Medulla oblongata (tissue), 1 donor: ENCODE measurements around the gene MSI2.

ENCODE experiments used
- DNase-seq: peaks from one replicate; pipeline ENCODE4 v3.0.0-alpha.2; 2015; ENCODE audit errors: extremely low spot score

The MSI2 gene

GRCh38 chr17:57539529-57540301 is 283.4 kb downstream of the MSI2 start:
- DNase-seq, result peak; percentile 57

GRCh38 chr17:57540596-57540995 is 284.3 kb downstream of the MSI2 start:
- DNase-seq, result no peak

DNA sequence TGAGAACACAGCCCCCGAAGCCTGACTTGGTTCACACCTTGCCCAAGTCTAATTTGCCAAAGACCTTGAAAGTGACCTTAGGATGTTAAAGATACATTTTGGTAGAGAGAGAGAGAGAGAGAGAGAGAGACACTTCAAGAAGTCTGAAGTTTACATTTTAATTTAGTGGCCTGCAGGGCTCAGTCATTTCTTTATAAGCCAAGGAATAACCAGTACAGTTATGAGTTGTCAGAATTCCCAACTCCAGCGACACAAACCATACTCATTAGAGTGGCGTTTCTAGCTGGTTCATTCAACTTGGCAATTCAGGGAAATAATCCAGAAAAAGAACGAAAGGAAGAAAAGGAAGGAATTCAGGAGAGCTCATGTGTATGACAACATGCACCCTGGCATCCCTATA is 284.7 kb downstream of the MSI2 start:
- DNase-seq, result no peak

GRCh38 chr17:57541472-57542394 is 285.4 kb downstream of the MSI2 start:
- no peak for DNase-seq

- peak; percentile 69 for DNase-seq
These were observed 286.2 kb downstream of the MSI2 start for GRCh38 chr17:57542510-57542909.

GRCh38 chr17:57543230-57543629 is 286.9 kb downstream of the MSI2 start:
- no peak for DNase-seq

DNA sequence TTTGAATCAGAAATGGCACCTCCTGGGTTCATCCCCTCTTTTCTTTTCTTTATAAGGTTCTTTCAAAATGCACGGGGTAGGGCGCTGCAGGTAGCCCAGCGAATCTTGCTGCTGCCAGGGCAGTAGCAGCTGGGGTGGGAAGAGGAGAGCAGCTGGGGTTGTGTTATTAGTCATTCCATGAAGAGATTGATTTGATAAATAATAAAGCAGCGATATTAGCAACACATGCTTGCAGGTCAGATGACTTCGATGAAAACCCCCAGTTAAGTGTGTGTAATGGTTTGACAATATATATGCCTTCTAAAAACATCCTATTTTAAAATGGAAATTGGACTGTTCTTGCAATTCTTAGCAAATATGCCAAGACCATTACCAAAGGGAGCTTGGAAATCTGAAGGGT is 288.1 kb downstream of the MSI2 start:
- no peak for DNase-seq

DNA sequence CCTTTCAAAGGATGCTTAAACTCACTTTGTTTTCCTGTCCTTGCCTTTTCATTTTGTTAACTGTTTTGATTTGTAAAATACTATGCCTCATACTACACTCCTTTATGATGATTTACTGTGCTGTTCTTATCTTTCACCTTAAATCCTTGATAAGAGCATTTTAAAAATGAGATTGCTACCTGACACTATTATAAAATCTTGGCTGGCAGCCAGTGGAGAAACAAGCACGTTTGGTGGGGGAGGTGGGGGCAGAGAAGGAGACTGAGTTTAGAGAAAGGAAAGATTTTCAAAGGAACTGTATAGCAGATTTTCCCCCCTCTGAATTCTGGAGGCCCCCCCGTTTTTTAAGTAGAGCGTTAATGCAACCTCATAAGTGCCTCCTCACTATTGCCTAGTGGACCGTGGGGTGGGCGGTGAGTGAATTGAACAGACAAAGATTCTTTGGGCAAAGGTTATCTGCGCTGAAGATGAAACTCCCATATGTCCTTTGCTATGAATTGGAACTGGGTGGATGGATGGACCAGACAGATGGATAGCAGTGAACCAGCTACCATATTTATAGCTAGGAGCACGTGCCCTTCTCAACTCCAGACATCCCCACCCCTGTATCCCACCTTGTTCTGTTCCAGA is 288.6 kb downstream of the MSI2 start:
- DNase-seq, result no peak

GRCh38 chr17:57545731-57546342 is 289.5 kb downstream of the MSI2 start:
- DNase-seq, result no peak

- no peak for DNase-seq
These were observed 292.4 kb downstream of the MSI2 start for GRCh38 chr17:57548421-57549410.

DNA sequence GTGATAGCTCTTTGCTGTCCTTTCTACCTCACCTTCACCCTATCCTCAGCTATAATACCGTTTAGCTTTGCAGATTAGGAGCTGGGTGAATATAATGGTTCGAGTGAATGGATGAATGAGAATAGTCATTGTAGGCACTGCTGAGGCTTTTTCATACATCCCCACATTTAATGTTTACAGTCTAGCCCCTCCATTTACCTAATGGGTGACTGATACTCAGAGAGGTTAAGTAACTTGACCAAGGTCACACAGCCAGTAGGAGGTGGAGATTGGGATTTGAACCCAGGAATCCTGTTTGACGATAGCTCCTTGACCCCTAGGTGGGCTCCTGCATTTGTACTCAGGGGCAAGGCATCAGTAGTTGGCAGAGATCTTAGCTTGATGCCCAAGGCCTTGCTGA is 293.1 kb downstream of the MSI2 start:
- no peak for DNase-seq

DNA sequence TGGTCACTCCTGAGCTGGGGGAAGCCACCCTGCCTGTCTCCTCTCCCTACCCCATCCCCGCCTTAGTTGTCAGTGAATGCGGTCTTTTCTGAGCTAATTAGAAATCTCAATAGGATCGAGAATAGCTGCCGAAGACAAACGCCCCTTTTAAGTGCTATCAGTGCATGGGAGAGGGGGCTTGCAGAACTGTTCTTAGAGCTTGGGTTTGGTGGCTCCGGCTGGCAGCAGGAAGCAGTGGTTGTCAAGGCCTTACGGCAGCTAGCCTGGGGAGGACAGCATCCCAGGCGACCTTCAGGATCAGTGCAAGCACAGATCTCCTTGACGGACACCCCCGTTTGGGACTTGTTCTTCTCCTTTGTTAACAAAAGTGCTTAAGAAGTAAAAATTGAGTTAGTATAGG is 293.7 kb downstream of the MSI2 start:
- DNase-seq, result no peak

DNA sequence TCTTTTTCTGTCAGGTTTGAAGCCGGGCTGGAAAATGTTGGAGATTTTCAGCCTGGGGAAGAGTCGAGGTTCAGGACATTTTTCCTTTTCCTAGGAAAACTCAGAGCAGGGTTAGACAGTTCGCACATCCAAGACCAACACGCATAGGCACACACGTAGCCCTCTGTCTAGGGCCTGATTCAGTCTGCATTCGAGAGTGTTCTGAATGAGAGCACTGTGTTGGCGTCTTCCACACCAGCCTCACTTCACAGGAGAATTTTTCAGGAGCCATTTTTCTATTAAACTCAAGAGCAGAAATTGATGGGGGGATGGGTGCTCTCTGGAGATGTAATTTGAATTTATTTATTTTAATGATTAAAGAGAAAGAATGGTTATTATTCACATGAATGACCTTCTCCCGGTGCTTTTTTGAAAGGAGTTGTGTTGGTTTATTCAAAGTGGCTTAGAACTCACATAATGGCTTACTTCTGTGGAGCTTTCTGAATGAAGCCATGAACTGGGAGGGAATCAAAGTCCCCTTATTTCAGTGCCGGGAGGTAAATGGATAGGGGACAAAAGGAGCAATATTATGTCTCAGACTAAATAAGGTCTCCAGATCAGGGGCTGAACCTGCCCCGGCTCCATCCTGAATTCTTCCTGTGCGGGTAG is 294.5 kb downstream of the MSI2 start:
- DNase-seq, result peak; percentile 60

DNA sequence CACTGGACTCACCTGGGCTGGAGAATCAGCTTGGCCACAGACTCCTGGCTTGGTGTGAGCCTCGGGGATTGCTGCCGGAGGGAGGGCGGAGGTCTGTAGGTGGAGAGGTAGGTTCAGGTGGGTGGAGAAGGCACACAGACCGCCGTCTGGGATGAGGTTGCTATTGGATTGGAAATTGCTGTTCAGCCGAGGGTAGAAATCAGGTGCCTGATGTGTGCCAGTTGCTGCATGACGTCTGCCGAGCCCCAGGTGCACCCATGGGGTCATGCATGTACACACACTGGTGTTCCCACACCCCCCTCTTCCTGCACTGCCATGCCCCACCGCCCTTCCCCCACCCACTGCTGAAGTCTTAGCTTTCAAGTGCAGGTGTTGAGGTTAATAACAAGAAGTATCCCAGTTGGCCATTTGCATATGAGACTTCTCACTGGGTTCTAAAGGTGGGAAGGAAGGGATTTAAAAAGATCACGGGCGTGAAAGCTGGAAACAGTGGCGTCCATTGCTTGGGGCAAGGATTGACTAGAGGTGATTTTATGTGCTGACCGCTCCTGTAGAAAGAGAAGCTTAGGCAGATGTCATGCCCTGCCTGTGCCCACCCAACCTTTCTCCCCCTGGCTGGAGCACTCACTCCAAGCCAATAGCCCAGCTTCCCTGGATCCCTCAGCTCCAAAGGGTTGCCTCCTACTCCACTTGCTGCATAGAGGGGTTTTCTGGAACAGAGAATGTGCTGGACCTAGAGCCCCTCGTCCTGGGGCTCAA is 295.2 kb downstream of the MSI2 start:
- no peak for DNase-seq

- peak; percentile 75 for DNase-seq
These were observed 295.8 kb downstream of the MSI2 start for GRCh38 chr17:57552114-57552624.

DNA sequence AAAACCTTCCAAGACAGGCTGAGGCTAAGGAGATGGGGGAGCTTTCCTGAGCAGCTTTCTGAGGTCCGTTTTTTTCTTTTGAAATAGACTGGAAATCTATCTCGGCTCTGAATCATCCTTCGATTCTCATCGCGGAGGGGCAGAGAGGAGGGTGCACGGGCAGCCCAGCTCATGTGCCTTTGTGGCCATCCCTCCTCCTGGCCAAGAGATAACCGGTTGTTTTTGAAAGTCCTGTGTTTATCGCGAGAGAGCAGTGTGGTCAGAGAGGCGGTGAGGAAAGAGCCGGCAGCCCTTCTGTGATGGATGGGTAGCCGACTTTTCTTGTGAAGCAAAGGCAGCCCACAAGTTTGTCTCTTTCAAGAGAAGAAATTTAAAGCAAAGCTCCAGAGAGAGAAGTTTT is 297.2 kb downstream of the MSI2 start:
- DNase-seq, result no peak

DNA sequence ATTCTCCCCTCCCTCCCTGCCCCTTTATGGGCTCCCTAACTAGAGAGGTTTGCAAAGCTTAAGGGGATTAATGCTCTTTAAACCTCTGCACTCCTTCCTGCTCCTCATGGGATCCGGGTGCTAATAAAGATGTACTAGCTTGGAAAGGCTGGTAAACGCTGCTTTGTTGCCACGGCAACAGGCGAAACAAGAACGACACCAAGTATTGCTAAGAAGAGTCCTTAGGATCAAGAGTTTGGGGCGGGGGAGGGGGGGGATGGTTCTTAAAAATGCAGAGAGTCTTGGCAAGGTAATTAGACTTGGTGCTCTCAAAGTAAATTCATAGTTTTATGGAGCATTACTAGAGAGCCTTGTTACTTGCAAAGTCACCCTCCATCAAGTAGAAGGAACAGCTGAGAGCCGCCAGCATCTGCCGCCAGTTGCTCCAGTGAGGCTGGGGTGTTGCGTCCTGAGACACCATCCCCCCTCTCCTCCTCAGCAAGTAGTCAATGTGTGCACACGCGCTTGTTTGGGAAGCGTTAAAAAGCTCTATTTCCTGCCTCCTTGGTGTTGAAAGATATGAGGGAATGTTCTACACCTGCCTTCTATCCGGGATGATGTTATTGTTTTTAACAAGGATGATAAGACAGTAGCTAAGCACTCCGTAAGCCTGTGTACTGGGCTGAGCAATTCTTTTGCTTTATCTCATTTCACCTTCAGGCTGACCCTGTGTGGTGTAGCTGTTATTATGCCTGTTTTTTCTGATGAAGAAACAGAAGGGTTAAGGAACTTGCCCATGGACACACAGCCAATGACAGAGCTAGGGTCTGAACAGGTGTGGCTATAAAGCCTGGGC is 297.9 kb downstream of the MSI2 start:
- DNase-seq, result no peak
